Left hindlimb (tissue), 1 donor: ENCODE measurements around the gene TNFSF8.

Source experiments
- DNase-seq: peaks from one replicate; pipeline ENCODE4 v3.0.0-alpha.2; 2018

Gene TNFSF8

DNA sequence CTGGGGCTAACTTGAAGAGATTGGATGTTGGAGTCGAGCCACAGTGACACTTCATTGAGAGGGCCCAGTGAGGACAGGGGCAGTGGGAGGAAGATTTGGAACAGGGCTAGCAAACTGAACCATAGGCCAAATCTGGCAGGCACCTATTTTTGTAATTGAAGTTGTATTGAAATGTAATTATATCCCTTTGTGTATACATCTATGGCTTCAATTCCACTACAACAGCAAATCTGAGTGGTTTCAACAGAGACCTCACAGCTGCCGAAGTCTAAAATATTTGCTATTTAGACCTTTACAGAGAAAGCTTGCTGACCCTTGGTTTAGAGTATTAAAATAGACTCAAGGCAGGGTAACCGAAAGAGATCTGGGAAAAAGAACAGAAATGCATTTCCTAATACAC lies 4.7 kb upstream of the TNFSF8 start:
- peak; percentile 52 for DNase-seq

DNA sequence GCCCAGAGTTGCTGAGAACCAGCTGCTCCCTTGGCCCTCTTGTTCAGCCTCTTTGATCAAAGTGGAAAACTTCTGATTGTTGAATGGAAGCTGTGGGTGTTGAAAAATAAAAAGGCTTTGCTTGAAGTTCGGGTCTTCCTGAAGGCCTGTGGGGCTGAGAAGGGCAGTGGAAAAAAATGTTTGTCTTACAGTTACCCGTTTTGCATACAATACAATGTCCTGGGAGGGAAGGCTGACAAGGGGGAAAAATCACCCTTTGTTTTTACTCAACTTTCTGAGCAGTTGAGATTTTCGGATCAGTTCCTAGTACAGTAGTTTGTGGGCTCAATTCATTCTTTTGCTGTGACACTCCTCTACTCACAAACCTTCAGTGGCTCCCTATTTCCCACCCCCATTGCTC lies 2.1 kb upstream of the TNFSF8 start:
- no peak for DNase-seq

DNA sequence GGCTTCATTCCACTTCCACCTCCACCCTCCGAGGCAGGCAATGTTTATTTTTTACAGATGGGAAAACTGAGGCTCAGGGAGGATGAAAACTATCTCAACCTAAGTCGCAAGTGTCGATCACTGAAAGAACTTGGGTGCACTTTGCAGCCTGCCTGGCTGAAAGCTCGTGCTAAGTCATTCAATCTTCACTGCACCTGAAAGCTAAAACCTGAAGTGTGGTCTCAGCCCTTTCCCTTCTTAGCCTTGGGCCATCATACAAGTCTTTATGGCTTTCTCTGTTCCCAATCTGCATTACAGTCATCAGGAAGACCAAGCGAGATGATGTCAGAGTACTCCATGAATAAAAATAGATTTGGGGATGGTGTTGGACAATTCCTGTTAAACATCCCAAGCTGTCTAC lies 1.0 kb upstream of the TNFSF8 start:
- no peak for DNase-seq

DNA sequence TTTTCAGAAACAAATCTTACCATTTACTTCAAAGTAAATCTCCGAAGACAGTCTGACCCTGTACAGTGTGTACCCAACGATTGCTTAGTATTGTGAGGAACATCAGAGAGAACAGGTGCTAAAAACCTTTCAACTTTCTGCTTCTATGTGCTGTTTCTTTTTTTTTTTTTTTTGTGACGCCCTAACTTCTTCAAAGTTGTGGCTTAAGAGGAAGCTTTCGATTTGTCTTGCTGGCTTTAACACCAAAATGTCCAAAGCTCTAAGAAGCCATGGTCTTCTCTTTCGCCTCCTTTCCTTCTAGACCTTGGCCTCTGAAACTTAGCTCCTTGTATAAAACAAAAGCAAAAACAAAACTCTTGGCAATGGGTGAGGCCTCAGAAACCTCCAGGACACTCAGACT lies 1.2 kb downstream of the TNFSF8 start:
- no peak for DNase-seq

DNA sequence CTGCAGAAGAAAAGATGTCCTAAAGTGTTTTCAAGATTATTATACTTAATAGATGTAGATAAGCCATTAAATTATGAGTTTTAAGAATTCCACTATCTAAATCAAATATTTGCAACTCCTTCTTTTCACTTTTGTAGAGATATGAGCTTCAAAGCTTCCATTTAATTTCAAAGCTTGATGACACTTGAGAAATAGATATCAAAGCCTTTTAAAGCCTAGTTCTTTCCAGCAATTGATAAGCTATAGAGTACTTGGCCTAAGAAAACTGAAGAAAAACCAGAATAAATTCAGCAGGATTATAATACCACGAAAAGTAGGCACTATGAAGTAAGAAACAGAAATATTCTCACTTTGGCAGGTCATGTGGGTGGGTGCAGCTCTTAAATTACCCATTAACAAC lies 1.7 kb downstream of the TNFSF8 start:
- DNase-seq, result no peak

DNA sequence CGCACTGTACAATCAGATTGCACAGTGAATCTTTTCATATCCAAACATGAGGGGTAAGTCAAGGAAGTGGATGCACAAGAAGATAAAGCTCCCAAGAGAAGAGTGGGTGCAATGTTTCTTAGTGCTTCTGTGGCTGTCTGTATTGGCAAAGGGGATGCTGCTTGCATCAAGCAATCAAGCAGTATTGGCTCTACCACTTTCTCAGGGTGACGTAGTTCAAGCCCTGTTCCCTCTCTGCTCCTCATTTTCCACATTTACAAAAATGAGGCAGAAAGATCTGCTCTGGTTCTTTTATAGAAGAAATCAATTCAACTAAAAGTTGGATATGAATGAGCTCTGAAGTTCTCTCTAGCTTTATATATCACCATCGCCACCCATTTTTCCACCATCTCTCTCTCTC lies 2.3 kb downstream of the TNFSF8 start:
- DNase-seq, result no peak

DNA sequence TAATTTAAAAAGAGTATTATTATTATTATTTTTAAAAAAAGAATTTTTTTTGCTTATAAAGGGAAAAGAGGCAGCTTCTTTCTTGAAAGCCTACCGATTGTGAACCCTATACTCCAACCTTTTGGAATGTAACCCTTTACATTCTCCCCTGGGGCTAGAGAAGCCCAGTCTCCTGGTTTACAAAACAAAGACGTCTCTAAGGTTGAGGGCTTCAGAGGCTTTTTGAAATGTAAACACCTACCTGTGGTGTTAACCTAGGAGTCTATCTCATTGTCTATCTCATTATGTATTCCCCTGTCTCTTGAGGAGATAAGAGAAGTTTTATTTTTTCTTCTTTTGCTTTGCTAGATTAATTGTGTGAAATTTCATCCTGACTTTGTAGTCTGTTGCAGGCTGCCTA lies 4.7 kb downstream of the TNFSF8 start:
- DNase-seq, result no peak

DNA sequence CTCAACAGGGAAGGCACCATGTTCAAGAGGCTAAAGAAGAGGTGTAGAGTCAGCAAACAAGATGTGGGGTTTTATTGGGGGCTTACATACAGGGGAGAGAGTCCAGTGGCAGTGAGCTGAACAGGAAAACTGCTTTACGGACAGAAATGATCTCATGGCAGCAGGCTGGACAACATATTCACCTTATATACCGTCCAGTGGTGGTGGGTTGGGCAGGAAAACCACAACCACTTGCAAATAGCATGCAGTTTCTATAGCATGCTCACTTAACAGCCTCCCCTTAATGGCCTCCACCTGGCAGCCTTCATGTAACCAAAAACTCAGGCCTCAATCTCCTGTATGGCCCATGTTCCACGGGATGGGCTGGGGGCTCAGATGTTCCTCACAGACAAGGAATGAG lies 5.4 kb downstream of the TNFSF8 start:
- DNase-seq, result no peak

DNA sequence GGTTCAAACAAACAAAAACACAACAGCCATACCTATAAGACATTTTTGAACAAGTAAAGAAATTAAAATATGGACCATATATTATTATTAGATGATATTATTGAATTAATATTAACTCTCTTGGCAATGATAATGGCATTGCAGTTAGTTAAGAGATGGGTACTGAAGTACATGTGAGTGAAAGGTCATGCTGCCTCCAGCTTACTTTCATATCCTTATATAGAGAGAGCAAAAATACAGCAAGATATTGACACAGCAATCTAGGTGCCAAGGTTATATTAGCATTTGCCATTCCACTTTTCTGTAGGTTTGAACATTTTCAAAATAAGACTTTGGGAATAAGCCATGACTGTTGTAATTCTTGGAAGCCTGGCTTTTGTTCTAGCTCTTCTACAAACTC lies 6.1 kb downstream of the TNFSF8 start:
- DNase-seq, result no peak

DNA sequence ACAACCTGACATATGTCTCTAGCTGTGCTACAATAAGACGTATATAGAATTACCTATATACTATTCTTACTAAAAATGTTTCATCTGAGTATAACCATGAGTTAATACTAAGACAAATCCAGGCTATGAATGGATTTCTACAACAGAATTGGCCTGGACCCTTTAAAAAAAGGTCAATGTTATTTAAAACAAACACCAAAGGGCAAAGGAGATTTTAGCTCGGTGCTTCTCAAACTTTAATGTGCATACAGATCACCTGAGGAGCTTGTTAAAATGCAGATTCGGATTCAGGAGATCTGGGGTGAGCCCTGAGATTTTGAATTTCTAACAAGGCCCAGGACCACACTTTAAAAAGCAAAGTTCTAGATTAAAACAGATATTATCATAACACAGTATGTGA lies 6.5 kb downstream of the TNFSF8 start:
- no peak for DNase-seq

DNA sequence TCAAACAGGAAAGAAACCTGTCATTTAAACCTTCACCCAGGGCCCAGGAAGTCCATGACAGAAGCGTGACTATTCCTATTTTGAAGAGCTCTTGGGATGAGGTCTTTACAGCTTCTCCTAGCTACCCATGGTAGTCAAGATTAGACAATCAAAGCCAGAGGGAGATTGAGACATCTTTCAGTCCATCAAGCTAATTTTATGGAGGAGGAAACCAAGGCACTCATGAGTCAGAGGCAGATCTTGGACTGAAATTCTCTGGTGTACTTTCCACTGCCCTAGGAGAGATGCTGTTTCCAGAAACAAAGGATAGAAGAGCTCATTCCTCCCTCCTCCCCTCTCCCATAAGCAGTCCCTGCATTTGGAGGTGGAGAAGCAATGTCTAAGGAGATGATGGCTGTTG lies 9.2 kb downstream of the TNFSF8 start:
- DNase-seq, result no peak

DNA sequence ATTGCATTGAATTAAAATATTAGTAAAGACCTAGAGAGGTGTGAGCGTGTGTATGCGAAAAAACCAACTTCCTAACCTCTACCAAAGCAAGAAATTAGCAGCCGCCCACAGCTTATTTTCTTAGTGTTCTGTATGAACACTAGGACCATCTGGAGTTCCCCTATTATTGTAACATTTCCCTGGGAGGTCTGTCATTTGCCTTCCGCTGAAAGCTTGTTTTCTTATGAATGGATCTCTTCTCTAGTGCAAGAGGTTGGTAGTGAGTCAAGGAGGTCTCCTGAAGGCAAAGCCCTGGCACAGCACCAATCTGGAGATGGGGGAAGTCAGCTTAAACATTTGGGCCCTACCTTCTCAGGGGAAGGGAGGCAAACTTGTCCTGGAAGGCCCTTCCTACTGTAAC lies 10.8 kb downstream of the TNFSF8 start:
- no peak for DNase-seq

DNA sequence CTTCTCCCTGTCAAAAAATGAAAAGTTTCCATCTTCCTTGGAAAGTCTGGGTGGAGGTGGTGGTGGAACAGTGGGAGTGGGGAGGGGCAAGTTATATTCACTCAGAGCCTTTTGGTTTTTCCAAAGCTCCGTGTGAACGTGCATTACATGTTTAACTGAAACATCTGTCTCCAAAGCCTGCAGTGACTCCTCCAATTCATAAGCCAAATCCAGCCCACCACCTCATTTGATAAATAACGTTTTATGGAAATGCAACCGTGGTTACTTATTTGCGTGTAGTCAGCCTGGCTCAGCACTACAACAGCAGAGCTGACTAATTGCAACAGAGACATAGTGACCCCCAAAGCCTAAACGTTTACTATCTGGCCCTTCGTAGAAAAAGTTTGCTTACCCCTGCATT lies 13.9 kb downstream of the TNFSF8 start:
- no peak for DNase-seq

DNA sequence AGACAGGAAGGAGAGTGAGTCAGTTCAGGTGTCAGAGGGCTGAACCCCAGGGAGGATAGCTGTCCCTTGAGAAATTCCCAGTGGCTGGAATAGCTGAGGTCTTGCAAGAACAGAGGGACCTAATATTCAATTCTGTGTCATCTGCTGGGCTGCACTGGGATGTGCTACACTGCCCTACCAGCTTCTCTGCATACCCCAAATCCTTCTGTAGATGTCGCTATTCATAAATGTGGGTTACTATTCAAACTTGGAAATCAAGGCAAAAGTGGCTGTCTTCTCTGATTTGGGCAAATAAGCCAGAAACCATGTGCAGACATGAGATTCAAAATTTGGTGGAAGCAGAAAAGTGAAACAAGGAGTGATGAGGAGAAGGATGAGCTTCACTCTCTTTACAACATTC lies 16.3 kb downstream of the TNFSF8 start:
- no peak for DNase-seq

DNA sequence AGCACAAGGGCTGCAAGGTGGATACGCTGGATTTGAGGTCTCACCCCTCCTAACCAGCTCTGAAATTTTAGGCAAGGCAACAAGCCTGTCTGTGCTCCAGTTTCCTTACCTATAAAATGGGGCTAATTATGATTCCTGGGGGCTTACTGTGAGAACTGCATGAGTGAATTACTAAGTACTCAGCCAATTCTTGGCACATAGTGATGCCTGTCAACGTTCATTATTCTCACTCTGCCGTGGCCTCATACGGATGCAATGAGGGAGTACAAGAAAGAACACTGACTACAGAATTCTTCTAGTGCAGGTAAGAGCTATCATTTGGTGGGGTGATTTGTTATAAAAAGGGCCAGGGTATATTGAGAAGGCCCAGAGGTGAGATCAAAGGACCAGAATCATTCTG lies 16.7 kb downstream of the TNFSF8 start:
- DNase-seq, result no peak

DNA sequence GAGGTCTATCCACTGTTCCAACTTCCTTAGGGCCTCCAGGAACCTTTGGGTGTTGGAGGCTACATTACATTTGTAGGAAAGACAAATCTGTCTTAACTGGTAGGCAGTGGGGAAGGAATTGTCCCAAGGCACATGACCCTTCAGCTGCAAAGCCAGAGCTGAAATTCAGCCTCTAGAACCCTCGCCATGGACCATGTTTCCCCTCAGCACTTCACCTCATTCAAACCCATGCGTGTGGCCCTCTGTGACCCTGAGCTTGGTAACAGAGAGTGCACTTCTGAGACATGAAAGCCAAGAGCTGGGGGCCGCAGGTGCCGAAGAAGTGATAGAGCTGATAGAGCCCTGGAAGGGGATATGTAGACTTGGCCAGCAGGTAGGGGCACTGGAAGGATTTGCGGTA lies 17.2 kb downstream of the TNFSF8 start:
- no peak for DNase-seq

DNA sequence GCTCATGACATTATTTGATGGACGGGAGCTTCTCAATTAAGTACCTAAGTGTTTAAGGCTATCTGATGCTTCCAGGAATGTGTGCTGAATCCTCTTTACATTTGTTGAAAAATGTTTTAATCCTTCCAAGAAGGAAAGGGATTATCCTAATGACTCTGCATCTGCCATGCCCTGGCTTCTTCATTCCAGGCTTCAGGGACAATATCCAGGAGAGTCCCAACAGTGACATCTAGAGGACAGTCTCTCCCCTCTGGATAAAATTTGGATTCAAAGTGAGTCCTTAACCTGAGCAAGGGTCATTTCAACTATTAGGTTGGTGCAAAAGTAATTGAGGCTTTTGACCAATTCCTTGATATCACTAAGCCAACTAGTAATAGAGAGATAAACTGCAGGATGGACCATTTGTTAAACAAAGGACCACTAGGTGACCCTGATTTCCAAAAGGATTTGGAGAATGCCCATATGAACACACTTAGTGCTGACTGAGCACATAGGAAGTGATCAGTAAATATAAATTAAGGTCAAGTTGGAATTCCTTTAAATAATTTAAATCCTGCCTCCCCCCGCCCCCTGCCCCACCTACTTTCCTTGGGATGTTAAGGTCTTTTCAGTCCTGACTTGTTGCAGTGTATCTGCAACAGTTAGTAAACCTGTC lies 19.1 kb downstream of the TNFSF8 start:
- DNase-seq, result no peak

DNA sequence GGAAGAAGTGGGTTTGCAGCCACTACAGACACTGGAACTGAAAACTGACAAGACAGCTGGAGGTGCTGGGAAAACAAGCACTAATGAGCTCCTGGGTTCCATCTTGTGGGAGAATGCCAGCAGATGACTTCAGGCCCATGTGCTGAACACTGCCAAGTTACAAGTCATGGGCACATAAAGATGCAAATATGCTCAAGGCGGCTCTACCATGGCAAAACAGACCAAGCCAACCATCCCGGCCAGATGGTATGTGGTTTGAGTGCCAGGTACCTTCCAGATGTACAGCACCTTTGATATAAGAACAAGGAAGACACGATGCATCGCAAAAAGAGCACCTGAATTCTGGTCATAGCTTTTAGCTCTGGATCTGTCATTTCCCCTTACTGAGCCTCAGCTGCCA lies 19.9 kb downstream of the TNFSF8 start:
- DNase-seq, result no peak

DNA sequence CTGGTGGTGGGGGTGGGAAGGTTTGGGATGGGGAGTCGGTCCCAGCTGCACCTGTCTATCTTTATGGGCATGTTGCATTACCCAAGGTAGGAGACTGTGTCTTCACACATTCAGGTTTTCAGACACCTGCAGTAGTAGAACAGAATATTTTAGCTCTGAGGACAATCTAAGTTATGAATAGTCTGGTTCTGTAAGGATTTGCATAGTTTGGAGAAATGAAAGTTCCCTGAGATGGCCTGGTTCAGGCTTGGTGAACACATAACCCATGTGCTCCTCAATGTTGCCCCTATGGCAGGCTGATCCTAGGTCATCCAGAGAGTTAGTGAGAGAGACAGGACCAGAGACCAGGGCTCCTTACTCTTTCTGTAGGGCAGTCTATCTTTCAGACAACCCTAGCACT lies 20.7 kb downstream of the TNFSF8 start:
- no peak for DNase-seq

DNA sequence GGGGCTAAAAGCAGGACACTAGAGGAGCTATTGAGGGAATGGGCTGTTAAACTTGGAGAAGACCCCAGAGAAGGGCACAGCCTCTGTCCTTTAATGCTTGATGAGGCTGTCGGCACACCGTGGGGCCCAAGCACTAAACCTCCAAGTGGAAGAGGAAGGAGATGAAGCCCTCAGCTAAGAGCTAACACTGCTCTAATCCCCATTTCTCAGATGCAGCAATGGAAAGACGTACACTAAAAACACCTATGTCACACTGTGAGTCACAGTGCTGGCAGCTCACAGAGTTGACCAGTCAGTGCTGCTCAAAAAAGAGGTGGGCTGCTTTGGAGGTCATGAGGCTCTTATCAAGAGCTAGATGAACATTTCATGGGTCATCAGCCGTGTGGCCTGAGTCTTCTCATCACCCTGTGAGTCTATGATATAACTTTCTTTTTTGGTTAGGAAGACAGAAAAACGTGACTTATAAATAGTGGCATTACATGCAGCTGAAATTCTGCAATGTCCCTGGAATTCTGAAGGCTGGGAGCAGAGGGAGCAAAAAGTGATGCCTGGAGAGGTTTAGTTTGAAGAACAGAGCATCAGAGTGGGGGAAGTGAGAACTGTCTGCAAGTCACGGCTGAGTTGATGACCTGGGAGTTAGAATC lies 21.5 kb downstream of the TNFSF8 start:
- no peak for DNase-seq

DNA sequence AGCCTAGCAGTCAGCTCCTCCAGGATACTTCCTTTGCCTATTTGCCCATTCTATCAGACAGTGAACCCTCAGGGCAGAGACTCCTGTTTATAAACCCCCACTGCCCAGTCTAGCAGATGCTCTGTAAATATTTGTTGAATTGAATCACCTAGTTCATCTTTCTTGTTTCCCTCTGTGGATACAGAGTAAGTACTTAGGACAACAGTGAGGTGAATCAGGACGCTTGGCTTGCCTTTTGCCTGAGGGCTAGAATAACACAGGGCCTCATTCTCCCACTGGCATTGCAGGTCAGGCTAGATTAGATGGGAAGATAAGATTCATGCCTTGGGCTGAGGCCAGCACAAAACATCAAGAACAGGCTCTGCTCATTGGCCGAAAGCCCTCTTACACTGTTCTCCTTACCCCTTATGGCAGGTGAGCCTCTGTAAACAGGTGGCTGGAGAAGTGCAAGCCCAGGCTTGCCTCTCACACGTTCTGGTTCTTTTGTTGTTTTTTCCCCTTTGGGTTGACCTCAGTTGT lies 22.2 kb downstream of the TNFSF8 start:
- no peak for DNase-seq

DNA sequence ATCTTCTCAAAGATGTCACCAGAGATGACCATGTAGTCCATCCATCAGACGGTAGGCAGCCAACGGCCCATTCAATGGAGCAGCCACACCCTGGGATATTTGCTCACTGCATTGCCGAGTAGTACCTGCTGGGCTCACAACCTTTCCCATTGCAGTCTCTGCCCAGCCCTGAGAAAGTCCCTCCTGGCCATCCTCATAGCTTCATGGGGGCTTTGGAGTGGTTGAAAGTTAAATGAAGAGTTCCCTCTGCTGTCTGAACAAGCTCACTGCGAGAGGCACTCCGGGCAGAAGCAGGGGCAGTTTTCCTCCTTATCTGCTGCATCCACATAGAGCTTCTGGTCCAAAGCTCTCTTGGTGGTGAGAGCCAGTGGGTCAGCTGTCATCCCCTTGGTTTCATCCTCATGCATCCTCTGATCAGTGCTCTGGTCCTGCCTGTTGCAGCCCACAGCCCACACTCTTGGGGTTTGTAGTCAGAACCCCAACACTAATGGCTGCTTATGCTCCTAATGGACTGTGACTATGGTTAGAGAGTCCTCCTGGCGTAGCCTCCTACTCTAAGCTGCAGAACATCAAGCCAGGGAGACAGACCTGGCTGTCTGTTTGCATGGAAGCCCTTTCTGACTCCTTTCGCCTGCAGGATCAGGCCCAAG lies 23.3 kb downstream of the TNFSF8 start:
- no peak for DNase-seq

DNA sequence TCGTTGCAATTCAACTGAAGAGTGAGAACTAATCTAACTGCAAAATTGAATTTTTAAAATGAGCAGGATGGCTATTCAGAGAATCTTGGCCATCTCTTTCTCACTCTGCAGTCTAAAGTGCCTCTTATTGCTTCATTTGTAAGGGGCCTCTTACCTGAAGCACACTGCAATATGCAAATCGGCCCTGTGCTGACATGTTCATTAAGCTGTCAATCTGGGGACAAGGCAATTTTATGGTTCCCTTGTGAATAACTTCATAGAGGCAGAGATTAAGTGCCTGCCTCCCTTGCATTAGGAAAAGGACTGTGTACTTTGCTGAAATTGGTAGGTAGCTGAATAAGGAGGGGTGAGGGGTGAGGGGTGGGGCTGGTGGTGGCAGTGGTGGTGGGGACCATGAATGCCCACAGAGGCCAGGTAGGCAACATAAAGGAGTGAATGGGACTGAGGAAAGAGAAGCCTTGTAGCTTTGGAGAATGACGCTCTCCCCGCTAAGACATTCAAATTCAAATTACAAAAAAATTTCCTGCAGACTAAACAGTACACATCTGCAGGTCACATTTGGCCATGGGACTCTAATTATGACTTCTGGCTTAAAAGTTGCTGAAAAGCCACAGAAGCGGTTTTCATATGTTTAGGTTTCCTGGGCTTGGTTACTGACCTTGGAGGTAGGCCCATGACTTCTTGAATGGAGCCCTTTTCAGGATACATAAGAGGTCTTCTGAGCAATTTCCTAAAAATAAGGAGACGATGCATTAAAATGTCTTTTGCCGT lies 25.0 kb downstream of the TNFSF8 start:
- DNase-seq, result no peak
